SK-N-SH (cell line): ENCODE measurements around the gene KIRREL1. TPM values are rescaled to one million over a fixed set of nuclear protein-coding genes. Genes with fewer than 3 reads are reported as not detected.

Source experiments
- CTCF ChIA-PET: fragments of 300-600, 350-600 bp; formaldehyde crosslinking; extraction: SDS; loops from one replicate; lab custom pipeline; 2021; lab: Yijun Ruan, JAX
- POLR2A ChIA-PET: fragments of 350-600 bp; sonication (Branson Sonifier 250); formaldehyde crosslinking; extraction: SDS; loops from one replicate; lab custom pipeline; 2020; ENCODE audit warnings: antibody characterized with exemption, inconsistent platforms; lab: Yijun Ruan, JAX
- DNase-seq: peaks from one replicate; pipeline ENCODE4 v3.0.0; 2012
- H2AFZ ChIP-seq: fragments of 200-600 bp; sonication (generic); 2 replicates; pipeline ENCODE4 v1.8.1; 2016; ENCODE audit warnings: antibody characterized with exemption, mild to moderate bottlenecking, low read depth
- H3F3A ChIP-seq: fragments of 200-600 bp; sonication (generic); replicated peaks from 2 replicates; pipeline ENCODE3; 2016; ENCODE audit warnings: antibody characterized with exemption, mild to moderate bottlenecking; ENCODE audit not compliant: insufficient read depth
- H3K27ac ChIP-seq, 2 experiments: fragments of 200-500 bp in 1 of 2; fragments of 200-600 bp in 1 of 2; sonication (Bioruptor generic) in 1 of 2; sonication (generic), shearing (Covaris generic) in 1 of 2; 2 replicates each; pipeline versions ENCODE4 v1.5.1 to v1.6.1; 2014 to 2016; ENCODE audit warnings: low read depth in 2 of 2, inconsistent platforms in 1 of 2, low read length in 1 of 2, mild to moderate bottlenecking in 1 of 2, mixed read lengths in 1 of 2
- H3K27me3 ChIP-seq: fragments of 200-600 bp; sonication (generic), shearing (Covaris generic); 2 replicates; pipeline ENCODE4 v1.6.1; 2016; ENCODE audit warnings: mixed run types; ENCODE audit not compliant: insufficient read depth
- H3K36me3 ChIP-seq, 2 experiments: fragments of 200-500 bp in 1 of 2; fragments of 200-600 bp in 1 of 2; sonication (Bioruptor generic) in 1 of 2; sonication (generic) in 1 of 2; replicated peaks in 1 of 2; 2 replicates each; pipeline versions ENCODE3 to v1.5.1; 2014 to 2016; ENCODE audit warnings: low read length in 1 of 2, mild to moderate bottlenecking in 1 of 2; ENCODE audit not compliant: insufficient read depth in 2 of 2, control insufficient read depth in 1 of 2
- H3K4me1 ChIP-seq, 2 experiments: fragments of 200-500 bp in 1 of 2; fragments of 200-600 bp in 1 of 2; sonication (Bioruptor generic) in 1 of 2; sonication (generic), shearing (Covaris generic) in 1 of 2; 2 replicates each; pipeline versions ENCODE4 v1.5.1 to v1.6.1; 2014 to 2016; ENCODE audit warnings: low read depth in 1 of 2, low read length in 1 of 2, mixed run types in 1 of 2; ENCODE audit not compliant: insufficient read depth in 2 of 2, control insufficient read depth in 1 of 2
- H3K4me2 ChIP-seq: fragments of 200-600 bp; sonication (generic), shearing (Covaris generic); 2 replicates; pipeline ENCODE4 v1.6.1; 2017; ENCODE audit warnings: mixed run types
- H3K4me3 ChIP-seq, 2 experiments: fragments of 200-500 bp in 1 of 2; fragments of 200-600 bp in 1 of 2; sonication (Bioruptor generic) in 1 of 2; sonication (generic), shearing (Covaris generic) in 1 of 2; 2 replicates each; pipeline versions ENCODE4 v1.5.1 to v1.8.1; 2014 to 2016; ENCODE audit warnings: low read depth in 2 of 2, inconsistent platforms in 1 of 2, low read length in 1 of 2, mild to moderate bottlenecking in 1 of 2, mixed read lengths in 1 of 2, moderate library complexity in 1 of 2
- H3K79me2 ChIP-seq: fragments of 200-600 bp; sonication (generic); 2 replicates; pipeline ENCODE4 v1.8.1; 2017; ENCODE audit warnings: mild to moderate bottlenecking; ENCODE audit not compliant: insufficient read depth
- H3K9ac ChIP-seq: fragments of 200-600 bp; sonication (generic); 2 replicates; pipeline ENCODE4 v1.6.1; 2017; ENCODE audit warnings: mixed run types
- H3K9me2 ChIP-seq: fragments of 200-600 bp; sonication (generic); 2 replicates; pipeline ENCODE4 v1.6.1; 2017; ENCODE audit warnings: mixed run types
- H3K9me3 ChIP-seq: fragments of 200-600 bp; sonication (generic); 2 replicates; pipeline ENCODE4 v1.6.1; 2017; ENCODE audit warnings: mixed run types, mild to moderate bottlenecking, moderate library complexity
- H4K20me1 ChIP-seq: fragments of 200-600 bp; sonication (generic); 2 replicates; pipeline ENCODE4 v1.6.1; 2017; ENCODE audit warnings: mild to moderate bottlenecking, mixed run types; ENCODE audit not compliant: insufficient read depth
- ELF1 ChIP-seq: IDR thresholded peaks from 2 replicates; pipeline ENCODE4 v1.4.0; 2012
- EP300 ChIP-seq, 2 experiments: IDR thresholded peaks; 2 replicates each; pipeline versions ENCODE4 v1.4.0 to v1.6.1; 2012; ENCODE audit warnings: borderline replicate concordance in 1 of 2, low read depth in 1 of 2, low read length in 1 of 2
- FOSL2 ChIP-seq: IDR thresholded peaks from 2 replicates; pipeline ENCODE4 v1.4.0; 2012; ENCODE audit warnings: low read depth, mild to moderate bottlenecking, moderate library complexity, borderline replicate concordance
- MXI1 ChIP-seq: IDR thresholded peaks from 2 replicates; pipeline ENCODE4 v1.6.1; 2012; ENCODE audit warnings: mild to moderate bottlenecking, low read depth, low read length, improper control_type of control experiment
- NFIC ChIP-seq: IDR thresholded peaks from 2 replicates; pipeline ENCODE4 v1.4.0; 2012; ENCODE audit warnings: borderline replicate concordance
- RCOR1 ChIP-seq: fragments of 150-350 bp; IDR thresholded peaks from 2 replicates; pipeline ENCODE4 v1.6.1; 2017; ENCODE audit warnings: antibody characterized with exemption, low read length
- TCF12 ChIP-seq: IDR thresholded peaks from 2 replicates; pipeline ENCODE4 v1.4.0; 2012
- YY1 ChIP-seq: IDR thresholded peaks from 2 replicates; pipeline ENCODE4 v1.4.0; 2012; ENCODE audit warnings: low read depth, mild to moderate bottlenecking
- whole genome bisulfite sequencing: methylation state at CpG from one replicate; pipeline ENCODE4 v1.1.6; 2017; ENCODE audit warnings: low lambda C conversion rate; 5-methylcytosine and 5-hydroxymethylcytosine counted together
- polyA plus RNA-seq, 3 experiments: library from polyadenylated mRNA; depleted of rRNA; stranded (reverse); fragments of >200 nt; gene quantifications; 2 replicates each; pipeline ENCODE4 v1.2.3, GENCODE V29; 2012
- TF ChIP-seq, protein P1 (sequence below): fragments of 150-350 bp; IDR thresholded peaks from 2 replicates; pipeline ENCODE4 v1.6.1; 2016; ENCODE audit warnings: mild to moderate bottlenecking, low read depth, low read length
- TF ChIP-seq, protein P2 (sequence below): IDR thresholded peaks from 2 replicates; pipeline ENCODE4 v1.4.0; 2012; ENCODE audit warnings: low read depth, borderline replicate concordance
- TF ChIP-seq, protein P3 (sequence below): fragments of 200-600 bp; sonication (generic); IDR thresholded peaks from 2 replicates; pipeline ENCODE4 v1.6.1; 2017; ENCODE audit warnings: antibody characterized with exemption, mild to moderate bottlenecking, moderate library complexity

The KIRREL1 gene
- polyA plus RNA-seq, 1 of the 3 experiments (the other 2 are of a cell fraction): 47.8 TPM

DNA sequence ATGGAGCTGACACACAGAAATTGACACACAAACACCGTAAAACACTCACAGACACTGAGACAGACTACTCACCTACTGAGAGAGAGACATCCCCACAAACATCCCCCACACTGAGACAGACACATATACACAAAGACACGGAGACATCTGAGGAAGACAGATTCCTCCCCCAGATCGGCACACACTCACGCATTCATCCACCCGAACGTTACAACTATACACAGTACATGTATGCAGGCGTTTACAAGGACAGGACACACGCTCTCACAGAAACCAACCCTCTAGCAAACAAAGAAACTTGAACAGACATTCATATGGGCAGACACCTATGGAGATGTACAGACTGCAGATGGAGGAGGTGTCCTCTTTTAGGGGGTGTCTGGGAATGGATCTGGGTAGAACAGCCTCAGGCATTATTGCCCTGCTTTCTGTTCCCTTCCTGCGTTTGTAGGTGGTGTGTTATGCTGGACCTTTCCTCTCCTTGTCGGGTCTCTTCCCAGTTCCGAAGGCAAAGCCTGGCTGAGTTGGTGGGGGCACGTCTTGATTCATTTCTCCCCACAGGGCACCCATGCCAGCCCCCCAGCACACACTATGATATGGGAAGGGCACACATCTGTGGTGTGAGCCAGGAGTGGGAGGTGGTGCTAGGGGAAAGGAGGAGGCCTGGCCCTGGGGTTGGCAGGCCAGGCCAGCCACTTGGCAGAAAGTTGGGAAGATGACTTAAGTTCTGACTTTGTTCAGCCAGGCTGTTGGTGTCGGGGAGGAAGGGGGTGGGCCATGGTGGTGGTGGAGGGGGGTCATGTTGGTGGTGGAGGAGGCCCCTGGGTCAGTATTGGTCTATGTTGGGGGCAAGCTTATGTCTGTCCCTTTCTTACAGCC, 1.5 kb downstream of the KIRREL1 start:
- H3K27ac ChIP-seq: peak overlapping the region; percentile 51 to 76; a peak in 3 of 4 replicates
- no peak for TF ChIP-seq YY1
- TF ChIP-seq NFIC: peak; percentile 44
- TF ChIP-seq, protein P1, sequence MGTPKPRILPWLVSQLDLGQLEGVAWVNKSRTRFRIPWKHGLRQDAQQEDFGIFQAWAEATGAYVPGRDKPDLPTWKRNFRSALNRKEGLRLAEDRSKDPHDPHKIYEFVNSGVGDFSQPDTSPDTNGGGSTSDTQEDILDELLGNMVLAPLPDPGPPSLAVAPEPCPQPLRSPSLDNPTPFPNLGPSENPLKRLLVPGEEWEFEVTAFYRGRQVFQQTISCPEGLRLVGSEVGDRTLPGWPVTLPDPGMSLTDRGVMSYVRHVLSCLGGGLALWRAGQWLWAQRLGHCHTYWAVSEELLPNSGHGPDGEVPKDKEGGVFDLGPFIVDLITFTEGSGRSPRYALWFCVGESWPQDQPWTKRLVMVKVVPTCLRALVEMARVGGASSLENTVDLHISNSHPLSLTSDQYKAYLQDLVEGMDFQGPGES: no peak
- no peak for TF ChIP-seq ELF1
- no peak for TF ChIP-seq EP300 (IDR thresholded peaks at IDR 0.05; ENCODE audit: borderline replicate concordance in 1 of 2, low read depth in 1 of 2, low read length in 1 of 2)
- no peak for TF ChIP-seq RCOR1
- TF ChIP-seq, protein P2, sequence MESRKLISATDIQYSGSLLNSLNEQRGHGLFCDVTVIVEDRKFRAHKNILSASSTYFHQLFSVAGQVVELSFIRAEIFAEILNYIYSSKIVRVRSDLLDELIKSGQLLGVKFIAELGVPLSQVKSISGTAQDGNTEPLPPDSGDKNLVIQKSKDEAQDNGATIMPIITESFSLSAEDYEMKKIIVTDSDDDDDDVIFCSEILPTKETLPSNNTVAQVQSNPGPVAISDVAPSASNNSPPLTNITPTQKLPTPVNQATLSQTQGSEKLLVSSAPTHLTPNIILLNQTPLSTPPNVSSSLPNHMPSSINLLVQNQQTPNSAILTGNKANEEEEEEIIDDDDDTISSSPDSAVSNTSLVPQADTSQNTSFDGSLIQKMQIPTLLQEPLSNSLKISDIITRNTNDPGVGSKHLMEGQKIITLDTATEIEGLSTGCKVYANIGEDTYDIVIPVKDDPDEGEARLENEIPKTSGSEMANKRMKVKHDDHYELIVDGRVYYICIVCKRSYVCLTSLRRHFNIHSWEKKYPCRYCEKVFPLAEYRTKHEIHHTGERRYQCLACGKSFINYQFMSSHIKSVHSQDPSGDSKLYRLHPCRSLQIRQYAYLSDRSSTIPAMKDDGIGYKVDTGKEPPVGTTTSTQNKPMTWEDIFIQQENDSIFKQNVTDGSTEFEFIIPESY: no peak
- TF ChIP-seq MXI1: no peak
- peak; percentile 44; the same call in 1 of the 2 replicates for TF ChIP-seq TCF12
- peaks cover 15% of the 10 kb centered on the region for H3F3A ChIP-seq
- ChIA-PET CTCF (interaction anchor here (0.6 to 1.0 kb wide), 3 partner anchors 43 to 693 kb away, joined by 3 to 4 read pairs (median 3); no protein-coding TSS in a partner anchor), POLR2A (no interaction called here)
- no peaks in the 10 kb centered on the region for H3K27me3 ChIP-seq
- peaks cover 52% of the 10 kb centered on the region for H4K20me1 ChIP-seq
- H3K9me2 ChIP-seq: no peaks in the 10 kb centered on the region
- no peaks in the 10 kb centered on the region for H3K9me3 ChIP-seq
- peaks cover 2 to 19% of the 10 kb centered on the region in 2 experiments for H3K36me3 ChIP-seq
- no peak overlapping the region for H2AFZ ChIP-seq
- peaks cover 7 to 44% of the 10 kb centered on the region in 2 experiments; a peak in 3 of 4 replicates for H3K4me1 ChIP-seq
- H3K9ac ChIP-seq: peak overlapping the region; percentile 96; the same call in 1 of the 2 replicates
- no peak for DNase-seq
- H3K4me3 ChIP-seq: peak overlapping the region; percentile 67 to 96
- H3K4me2 ChIP-seq: peak overlapping the region; percentile 90
- WGBS: 6% methylated on average over 13 of the region's 13 CpGs
- H3K79me2 ChIP-seq: peaks cover 68% of the 10 kb centered on the region

DNA sequence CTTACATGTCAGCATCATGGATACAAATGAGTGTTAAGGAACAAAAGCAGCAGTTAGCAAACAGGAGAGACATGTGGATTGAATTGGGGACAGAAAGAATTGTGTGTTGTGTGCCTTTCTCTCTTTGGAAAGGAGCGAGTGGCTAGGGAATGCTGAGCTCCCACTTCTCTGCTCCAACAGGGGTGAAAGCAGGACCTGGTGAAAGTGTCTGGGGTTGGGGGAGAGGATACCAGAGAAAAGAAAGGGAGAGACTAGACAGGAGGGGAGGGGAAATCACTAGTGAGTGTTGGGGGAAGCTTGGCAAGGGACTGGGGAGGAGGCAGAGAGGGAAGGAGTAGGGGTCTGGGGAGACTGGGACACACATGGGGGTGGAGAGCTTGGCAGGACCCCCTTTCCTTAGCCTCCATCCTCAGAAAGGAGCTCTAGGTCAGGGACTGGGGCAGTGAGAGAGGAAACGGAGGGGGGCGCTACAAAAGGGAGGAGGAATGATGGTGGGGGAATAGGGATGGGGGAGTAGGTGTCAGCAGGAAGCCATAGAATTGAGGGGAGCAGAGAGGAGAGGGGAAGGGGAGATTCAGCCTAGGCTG, 2.2 kb downstream of the KIRREL1 start:
- H3K4me1 ChIP-seq: peaks cover 7 to 51% of the 10 kb centered on the region in 2 experiments; a peak in 3 of 4 replicates
- POLR2A ChIA-PET: no interaction called here
- 37% methylated on average over 3 of the region's 3 CpGs for WGBS

More for the DNA sequence above, 2.2 kb downstream of the KIRREL1 start:
- H3K79me2 ChIP-seq: peaks cover 76% of the 10 kb centered on the region
- DNase-seq: no peak
- H3K9me2 ChIP-seq: no peaks in the 10 kb centered on the region
- H3K4me2 ChIP-seq: peak overlapping the region; percentile 90
- peaks cover 2 to 20% of the 10 kb centered on the region in 2 experiments for H3K36me3 ChIP-seq
- H3K9me3 ChIP-seq: no peaks in the 10 kb centered on the region
- peak overlapping the region; percentile 96 for H3K9ac ChIP-seq
- no peaks in the 10 kb centered on the region for H3K27me3 ChIP-seq
- H2AFZ ChIP-seq: no peak overlapping the region
- TF ChIP-seq FOSL2: no peak
- TF ChIP-seq, protein P3, sequence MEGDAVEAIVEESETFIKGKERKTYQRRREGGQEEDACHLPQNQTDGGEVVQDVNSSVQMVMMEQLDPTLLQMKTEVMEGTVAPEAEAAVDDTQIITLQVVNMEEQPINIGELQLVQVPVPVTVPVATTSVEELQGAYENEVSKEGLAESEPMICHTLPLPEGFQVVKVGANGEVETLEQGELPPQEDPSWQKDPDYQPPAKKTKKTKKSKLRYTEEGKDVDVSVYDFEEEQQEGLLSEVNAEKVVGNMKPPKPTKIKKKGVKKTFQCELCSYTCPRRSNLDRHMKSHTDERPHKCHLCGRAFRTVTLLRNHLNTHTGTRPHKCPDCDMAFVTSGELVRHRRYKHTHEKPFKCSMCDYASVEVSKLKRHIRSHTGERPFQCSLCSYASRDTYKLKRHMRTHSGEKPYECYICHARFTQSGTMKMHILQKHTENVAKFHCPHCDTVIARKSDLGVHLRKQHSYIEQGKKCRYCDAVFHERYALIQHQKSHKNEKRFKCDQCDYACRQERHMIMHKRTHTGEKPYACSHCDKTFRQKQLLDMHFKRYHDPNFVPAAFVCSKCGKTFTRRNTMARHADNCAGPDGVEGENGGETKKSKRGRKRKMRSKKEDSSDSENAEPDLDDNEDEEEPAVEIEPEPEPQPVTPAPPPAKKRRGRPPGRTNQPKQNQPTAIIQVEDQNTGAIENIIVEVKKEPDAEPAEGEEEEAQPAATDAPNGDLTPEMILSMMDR: peak; percentile 46
- peaks cover 59% of the 10 kb centered on the region for H4K20me1 ChIP-seq
- CTCF ChIA-PET: interaction anchor here (0.6 to 1.3 kb wide), 5 partner anchors 40 to 693 kb away, joined by 3 to 5 read pairs (median 4); no protein-coding TSS in a partner anchor
- H3F3A ChIP-seq: peaks cover 15% of the 10 kb centered on the region
- H3K27ac ChIP-seq: peak overlapping the region; percentile 51 to 76; a peak in 2 of 4 replicates
- peak overlapping the region; percentile 67 to 96; a peak in 3 of 4 replicates for H3K4me3 ChIP-seq
